ENCODE data around the gene CDK9.

CDK9 gene

GRCh38 chr9:127781806-127782205 lies 4.0 kb upstream of the CDK9 start:
- TF ChIP-seq, protein P1, sequence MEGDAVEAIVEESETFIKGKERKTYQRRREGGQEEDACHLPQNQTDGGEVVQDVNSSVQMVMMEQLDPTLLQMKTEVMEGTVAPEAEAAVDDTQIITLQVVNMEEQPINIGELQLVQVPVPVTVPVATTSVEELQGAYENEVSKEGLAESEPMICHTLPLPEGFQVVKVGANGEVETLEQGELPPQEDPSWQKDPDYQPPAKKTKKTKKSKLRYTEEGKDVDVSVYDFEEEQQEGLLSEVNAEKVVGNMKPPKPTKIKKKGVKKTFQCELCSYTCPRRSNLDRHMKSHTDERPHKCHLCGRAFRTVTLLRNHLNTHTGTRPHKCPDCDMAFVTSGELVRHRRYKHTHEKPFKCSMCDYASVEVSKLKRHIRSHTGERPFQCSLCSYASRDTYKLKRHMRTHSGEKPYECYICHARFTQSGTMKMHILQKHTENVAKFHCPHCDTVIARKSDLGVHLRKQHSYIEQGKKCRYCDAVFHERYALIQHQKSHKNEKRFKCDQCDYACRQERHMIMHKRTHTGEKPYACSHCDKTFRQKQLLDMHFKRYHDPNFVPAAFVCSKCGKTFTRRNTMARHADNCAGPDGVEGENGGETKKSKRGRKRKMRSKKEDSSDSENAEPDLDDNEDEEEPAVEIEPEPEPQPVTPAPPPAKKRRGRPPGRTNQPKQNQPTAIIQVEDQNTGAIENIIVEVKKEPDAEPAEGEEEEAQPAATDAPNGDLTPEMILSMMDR (IDR thresholded peaks at IDR 0.05; ENCODE audit: insufficient read depth, low read depth, low read length, missing control alignments), result no peak
- DNase-seq (ENCODE audit: low read depth), result peak; percentile 15
- no peak overlapping the region for H3K4me3 ChIP-seq (ENCODE audit: low read length)

DNA sequence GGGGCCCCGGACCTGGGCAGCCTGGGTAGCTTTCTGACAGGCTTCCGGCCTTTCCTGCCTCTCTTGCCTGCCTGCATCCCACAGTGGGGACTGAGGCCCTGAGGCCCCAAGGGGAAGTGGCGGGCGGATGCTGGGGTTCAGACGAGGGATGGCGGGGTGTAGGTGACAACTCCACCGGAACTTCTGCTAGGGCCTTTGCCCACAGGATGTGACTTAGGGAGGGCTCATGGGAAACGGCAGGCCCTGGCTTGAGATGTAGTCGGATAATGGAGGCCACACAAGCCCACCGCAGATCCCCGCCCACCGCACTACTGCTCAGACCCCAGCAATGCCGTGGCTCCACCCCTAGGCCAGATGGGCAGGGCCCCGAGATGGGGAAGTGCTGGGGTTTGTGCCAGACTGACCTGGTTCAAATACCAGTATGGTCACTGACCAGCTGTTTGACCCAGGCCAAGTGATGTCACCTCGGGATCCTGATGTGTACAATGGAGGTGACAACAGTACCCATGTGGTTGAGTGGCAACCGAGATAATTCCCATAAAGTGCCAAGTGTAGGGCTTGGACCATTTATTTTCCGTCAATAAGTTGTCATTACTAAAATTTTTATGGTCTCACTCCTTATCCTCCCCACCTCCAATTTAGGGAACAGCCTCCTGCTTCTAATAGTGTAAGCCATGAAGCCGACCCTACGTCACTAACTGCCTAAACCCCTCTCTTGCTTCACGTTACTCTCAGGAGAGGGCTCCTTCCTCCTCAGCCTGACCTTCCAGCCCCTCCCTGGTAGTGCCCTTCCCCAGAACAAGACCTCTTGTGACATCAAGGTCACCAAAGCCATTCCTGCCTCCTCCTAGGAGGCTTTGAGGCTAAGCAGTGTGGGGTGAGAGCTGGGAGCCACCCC lies 2.5 kb upstream of the CDK9 start:
- TF ChIP-seq, protein P1 (IDR thresholded peaks at IDR 0.05; ENCODE audit: insufficient read depth, low read depth, low read length, missing control alignments), result no peak
- no peak overlapping the region for H3K4me3 ChIP-seq (ENCODE audit: low read length)
- DNase-seq (ENCODE audit: low read depth), result no peak

- TF ChIP-seq, protein P1 (IDR thresholded peaks at IDR 0.05; ENCODE audit: insufficient read depth, low read depth, low read length, missing control alignments), result peak; percentile 65
- peak; percentile 83 for DNase-seq (ENCODE audit: low read depth)
- peak overlapping the region; percentile 54 for H3K4me3 ChIP-seq (ENCODE audit: low read length)
These were observed 556 bp upstream of the CDK9 start for GRCh38 chr9:127785023-127785932.

GRCh38 chr9:127786773-127787104 lies 905 bp downstream of the CDK9 start:
- TF ChIP-seq, protein P1 (IDR thresholded peaks at IDR 0.05; ENCODE audit: insufficient read depth, low read depth, low read length, missing control alignments), result peak; percentile 58
- peak overlapping the region; percentile 79 for H3K4me3 ChIP-seq (ENCODE audit: low read length)
- DNase-seq (ENCODE audit: low read depth), result peak; percentile 25

DNA sequence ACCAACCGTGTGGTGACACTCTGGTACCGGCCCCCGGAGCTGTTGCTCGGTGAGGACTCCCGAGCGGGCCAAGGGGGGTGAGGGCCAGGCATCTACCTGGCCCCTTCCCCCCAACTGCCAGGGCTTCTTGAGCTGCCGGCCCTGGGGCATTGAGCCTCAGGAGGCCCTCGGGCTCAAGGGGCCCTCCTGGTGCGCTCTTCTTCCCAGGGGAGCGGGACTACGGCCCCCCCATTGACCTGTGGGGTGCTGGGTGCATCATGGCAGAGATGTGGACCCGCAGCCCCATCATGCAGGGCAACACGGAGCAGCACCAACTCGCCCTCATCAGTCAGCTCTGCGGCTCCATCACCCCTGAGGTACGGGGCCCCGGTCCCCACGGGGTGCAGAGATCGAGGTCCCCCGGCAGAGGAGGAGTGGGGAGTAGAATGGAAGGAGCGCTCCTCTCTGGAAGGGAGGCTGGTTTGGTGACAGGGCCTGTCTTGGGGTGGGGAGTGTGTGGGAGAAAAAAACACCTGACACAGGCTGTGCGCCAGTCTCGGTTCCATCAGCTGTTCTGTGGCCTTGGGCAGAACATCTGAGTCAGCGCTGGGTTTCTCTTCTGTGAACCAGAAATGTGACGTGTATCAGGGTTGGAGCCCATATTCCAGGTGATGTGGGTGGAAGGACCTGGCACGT lies 2.6 kb downstream of the CDK9 start:
- DNase-seq (ENCODE audit: low read depth), result peak; percentile 18
- TF ChIP-seq, protein P1 (IDR thresholded peaks at IDR 0.05; ENCODE audit: insufficient read depth, low read depth, low read length, missing control alignments), result no peak

DNA sequence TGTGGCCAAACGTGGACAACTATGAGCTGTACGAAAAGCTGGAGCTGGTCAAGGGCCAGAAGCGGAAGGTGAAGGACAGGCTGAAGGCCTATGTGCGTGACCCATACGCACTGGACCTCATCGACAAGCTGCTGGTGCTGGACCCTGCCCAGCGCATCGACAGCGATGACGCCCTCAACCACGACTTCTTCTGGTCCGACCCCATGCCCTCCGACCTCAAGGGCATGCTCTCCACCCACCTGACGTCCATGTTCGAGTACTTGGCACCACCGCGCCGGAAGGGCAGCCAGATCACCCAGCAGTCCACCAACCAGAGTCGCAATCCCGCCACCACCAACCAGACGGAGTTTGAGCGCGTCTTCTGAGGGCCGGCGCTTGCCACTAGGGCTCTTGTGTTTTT lies 3.3 kb downstream of the CDK9 start:
- TF ChIP-seq, protein P1 (IDR thresholded peaks at IDR 0.05; ENCODE audit: insufficient read depth, low read depth, low read length, missing control alignments), result no peak
- no peak overlapping the region for H3K4me3 ChIP-seq (ENCODE audit: low read length)
- DNase-seq (ENCODE audit: low read depth), result no peak

More for the DNA sequence above, 2.6 kb downstream of the CDK9 start:
- H3K4me3 ChIP-seq (ENCODE audit: low read length), result no peak overlapping the region
